HG03064 (cell line): ENCODE data around the gene UBA3.

Source experiments
- ATAC-seq: cut with Tn5 transposase; IDR thresholded peaks from one replicate; pipeline ENCODE4 v1.9.1; 2021; ENCODE audit warnings: low read depth; ENCODE audit not compliant: unreplicated experiment

Gene UBA3

DNA sequence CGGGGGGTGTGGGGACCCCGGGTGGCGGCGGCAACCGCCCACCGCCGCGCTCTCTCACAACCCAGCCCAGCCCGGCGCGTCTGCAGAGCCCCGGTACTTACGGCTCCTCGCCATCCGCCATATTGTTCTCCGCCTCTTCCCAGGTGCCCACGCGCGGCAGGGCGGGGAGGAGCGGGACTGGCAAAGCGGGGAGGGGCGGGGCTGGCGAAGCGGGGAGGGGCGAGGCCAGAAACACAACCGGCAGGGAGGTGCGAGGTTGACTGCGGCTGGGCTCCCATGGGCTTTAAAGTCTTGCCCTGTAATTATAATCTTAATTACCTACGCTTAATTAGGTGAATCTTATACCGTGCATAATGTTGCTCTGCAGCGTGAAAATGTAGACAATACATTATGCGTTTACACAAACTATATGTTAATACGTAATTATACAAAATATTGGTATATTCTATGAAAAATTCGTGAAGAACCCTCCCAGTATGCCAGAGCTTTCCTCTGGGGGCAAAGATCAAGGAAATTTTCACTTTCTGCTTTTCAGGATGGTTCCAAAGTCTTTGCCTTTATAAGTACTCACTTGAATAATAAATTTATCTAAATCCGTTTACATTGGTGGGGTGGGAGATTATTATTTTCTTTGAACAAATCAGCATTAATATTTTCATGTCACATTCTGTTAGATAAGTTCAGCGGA, at the start of gene UBA3:
UBA3 (minus strand) TSS at position 133 of the 688 bp plus-strand sequence; CDS start at position 121, 12 bp downstream.
- peak; percentile 41 for ATAC-seq

DNA sequence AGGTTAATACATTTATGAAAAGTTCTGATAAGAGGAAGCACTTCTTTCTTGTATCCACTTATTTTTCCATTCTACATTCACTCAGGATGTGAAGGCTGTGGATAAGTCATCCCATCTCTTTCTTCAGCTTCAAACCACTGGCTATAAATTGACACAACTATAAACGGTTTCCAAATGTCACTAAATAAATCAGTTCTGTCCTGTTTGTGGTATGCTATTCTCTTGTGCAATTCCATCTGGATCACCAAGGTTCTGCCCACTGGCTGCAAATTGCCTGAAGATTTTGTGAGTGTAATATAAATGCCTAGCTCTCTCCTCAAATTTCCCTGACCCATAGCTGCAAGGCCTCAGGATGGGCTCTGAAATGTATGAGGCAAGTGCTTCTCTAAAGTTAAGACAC, 49.4 kb upstream of the UBA3 start:
- ATAC-seq, result no peak

DNA sequence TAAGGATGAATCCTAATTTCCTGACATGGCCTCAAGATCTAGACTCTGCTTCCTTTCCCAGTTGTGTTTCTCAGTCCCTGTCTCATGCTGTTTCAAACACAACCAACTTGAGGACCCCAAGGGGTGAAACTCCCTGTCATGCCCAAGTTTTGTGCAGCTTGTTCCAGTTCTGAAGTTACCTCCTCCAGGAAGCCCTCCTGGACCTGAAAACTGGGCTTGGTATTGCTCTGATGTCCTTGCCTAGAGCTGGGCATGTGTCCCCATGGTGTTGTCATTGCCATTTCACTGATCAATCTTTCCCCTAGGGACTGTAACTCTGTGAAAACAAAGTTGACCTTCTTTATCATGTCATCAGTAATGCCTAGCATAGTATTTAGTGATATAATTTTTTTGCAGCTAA, 48.3 kb upstream of the UBA3 start:
- ATAC-seq, result no peak

DNA sequence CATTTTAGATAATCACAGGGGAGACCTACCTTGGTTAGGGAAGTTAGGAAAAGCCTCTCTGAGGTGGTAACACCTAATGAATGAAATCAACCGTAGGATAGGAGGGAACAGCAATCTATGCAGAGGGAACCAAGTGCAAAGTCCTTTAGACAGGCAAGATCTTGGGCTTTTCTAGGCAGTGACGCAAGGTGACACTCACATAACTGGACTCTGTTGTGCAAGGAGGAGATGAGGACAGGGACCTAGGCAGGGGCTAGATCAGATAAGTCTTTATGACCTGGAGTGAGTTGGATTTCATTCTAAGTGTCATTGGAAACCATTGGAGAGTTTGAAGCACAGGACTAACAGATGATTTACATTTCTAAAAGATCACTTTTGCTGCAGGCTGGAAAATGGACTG, 46.8 kb upstream of the UBA3 start:
- ATAC-seq, result no peak

DNA sequence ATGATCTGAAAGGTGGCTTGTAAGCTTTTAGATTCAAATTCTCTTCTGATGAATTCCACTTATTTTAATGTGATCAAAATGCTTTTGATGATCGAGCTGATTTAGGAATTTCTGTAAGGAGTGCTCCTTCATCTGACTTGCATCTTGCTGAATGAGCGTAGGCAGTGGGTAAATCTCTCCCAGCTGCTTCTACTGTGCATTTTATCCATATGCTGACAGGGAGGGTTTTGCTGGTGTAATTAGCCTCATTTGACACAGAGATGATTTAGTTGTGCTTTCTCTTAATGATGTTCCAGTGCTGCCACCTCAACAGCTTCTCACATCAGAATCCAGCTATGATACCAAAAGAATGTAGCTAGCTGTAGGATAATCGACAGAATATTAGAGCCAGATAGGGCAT, 46.1 kb upstream of the UBA3 start:
- no peak for ATAC-seq

DNA sequence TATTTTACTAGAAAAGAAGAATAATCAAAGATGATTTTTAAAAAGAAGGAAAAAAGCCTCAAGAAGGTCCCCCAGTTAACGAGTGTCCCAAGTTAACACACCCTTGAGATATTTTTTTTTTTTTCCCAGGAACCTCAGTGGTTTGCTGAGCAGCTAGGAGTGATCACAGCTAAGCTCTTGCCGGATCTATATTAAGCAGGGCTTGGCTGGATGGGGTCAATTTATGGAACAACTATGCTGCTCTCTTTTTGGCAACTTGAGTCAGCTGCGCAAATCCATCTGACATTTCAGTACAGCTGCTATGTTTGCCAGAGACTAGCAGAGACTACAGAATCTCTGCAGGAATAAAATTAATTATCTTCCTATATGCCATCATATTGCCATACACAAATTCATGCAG, 42.2 kb upstream of the UBA3 start, which contains the start of gene LMOD3:
LMOD3 (minus strand) TSS at position 193 of the 400 bp plus-strand sequence. CDS start 209 bp downstream, outside the sequence.
- ATAC-seq, result no peak

DNA sequence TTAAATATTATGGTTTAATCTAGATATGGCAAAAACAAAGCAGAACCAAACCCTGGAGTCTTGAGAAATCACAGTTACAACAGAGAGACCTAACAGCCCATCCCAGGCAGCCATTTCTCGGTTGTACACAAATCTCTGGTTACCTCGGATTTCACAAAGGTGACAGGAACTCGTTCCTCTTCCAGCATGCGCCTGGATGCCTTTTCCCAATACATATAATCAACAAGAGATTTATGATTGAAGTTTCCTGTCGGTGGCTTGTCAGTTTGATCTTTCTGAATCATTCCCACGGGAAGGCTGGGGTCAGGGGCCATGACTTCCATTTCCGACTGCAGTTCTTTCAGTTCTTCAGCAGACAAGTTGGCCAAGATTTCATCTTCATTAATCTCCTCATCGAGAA, 41.8 kb upstream of the UBA3 start:
- no peak for ATAC-seq

DNA sequence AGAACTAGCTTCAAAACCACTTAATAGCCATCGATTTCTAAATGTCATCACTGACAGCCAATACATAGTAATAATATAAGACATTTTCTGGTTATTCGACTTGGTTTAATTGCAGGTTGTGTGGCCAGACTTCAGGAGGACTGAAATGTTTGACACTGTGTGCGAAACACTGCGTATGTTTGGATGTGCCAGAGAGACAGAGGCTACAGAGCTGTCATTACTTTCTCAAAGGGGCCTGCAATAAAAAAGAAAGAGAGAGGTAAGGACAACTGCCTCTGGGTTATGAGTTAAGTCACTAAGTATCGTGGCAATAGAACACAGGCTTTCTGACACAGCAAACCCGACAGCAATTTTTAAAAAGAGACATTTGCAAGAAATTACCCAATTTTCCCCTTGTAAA, 41.3 kb upstream of the UBA3 start:
- no peak for ATAC-seq

DNA sequence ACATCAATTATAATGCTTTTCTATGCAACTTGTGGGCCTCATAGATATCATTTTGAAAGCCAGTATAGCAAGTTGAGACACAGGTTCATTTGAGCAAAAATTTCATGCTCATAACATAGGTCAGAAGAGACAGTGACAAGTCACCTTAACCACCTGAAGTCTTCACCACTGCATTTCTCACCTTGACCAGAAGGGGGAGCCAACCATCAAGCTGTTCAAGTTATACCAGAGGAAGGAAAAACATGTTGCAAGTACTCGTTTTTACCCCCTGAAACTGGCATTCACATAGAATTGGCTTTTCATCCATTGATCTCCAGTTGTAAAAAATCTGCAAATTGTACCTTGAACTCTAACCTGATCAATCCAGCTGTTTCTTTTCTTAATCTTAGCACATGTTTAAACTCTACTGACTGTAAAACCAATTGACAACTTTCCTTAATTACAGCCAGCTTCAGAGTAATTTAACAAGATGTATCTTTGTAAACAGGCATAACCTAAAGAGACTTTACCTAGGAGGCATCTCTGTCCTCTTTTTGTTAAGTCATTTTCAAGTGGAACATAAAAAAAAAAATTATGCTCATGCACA, 40.8 kb upstream of the UBA3 start:
- ATAC-seq, result no peak

DNA sequence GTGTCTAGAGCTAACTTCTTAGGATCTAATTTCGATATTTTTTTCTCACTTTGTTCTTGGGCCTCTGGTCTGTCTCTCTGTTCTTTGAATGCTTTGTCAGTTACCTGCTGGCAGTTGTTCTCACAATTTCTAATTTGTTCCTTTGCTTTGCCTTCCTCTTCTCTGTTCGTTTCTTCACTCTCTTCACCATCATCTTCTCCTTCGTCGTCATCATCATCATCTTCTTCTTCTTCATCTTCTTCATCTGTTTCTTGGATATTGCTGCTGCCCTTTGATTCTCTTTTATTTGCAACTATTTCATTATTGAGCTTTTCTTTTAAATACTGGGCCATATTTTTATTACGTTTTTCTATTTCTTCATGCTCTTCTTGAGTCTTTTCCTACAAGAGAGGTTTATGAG, 39.5 kb upstream of the UBA3 start:
- ATAC-seq, result no peak

DNA sequence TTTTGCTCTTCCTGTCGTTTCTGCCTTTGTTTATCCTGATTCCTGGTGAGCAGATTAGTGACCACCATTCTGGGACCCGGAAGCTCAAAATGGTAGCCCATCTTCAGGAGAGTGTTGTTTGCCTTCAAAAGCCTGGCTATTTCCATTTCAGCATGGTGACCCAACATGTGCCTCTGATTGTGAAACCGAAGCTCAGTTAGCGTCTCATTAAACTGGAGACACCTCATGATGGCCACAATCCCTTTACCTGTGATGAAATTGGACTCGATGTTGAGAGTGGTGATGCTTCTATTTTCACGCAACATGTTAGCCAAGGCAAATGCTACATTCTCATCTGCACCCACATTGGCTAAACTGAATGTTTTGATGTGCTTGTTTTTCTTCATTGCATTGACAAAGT, 39.0 kb upstream of the UBA3 start:
- no peak for ATAC-seq

DNA sequence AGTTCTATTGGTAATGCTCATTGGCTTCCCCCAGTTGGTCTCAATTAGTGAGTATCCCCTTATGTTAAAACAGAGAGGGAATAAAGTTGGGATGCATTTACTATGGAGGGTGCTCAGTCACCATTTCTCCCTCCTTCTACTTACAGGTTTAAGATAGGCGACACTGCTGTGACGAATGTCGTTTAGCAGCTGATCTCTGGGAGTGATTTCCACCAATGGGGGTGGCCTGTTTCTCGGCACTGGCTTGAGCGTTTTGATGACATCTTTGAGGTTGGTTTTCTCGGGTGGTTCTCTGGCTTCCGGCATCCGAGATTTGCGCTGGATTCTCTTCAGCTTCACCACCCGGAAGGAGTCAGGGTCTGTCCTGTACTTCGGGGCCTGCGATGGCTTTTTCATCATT, 38.4 kb upstream of the UBA3 start:
- no peak for ATAC-seq

DNA sequence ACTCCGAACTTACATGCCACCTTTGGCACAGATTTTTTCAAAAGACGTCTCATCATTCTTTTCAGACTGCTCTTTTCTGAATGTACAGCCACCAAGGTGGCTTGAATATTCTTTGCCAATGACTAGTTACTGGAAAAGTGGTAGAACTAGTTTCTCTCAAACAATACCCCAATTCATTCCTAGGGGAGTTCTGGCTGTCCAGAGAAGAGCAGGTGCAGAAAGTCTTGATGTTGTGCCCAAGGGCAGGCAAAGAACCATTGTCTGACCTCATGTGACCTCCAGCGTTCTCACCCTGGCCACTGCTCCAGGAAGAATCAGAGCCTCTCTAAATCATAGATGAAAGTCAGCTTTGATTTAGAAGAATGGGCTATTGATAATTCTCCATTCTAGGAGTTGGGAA, 36.7 kb upstream of the UBA3 start:
- no peak for ATAC-seq

DNA sequence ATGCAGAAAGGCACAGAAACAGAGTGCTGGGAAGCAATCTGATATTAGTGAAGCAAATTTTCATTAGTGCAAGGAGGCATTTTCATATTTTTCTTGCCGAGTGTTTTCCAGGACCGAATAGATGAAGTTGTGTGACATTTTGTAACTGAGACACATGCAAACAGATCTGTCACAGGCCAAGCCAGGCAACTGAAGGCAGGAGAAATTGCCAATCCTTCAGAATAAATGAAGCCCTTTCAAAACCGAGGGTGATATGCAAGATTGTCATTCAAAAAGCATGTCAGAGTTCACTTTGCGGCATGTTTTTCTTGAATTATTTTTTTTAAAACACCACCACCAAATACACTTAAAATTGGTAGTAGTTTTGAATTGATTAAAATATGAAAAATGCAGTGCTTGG, 36.0 kb upstream of the UBA3 start:
- no peak for ATAC-seq

DNA sequence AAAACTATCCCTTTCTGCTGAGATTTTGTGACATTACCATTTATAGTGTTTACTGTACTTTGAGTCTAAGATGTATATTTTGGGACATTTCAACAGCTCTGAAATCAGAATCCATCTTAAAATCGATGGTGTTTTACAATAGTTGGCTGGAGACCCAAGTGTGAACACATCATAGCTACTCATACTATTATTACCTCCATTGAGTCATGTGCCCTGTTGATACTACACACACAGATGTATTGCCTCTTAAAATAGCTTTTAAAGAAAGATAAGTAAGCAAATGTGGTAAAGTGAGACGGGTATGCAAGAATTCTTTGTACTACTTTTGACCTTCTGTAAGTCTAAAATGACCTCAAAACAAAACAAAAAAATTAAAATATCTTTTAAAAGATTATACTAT, 35.6 kb upstream of the UBA3 start:
- no peak for ATAC-seq

DNA sequence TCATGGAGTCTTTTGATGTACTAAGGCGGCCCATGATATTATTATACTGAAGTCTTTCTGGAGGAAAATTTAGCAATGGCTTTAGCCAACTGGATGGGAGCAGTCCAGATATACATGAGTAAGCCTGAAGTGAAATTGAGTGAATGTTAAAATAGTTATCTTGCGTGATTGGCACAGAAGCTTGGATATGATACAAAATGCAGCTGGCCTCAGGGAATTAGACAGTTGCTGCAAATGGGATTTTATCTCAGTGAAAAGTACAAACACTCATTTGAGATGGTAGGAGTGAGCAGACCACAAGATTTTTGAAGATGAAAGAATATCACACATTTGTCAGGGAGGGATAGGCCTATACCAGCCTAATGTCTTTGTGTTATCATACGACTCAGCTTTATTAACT, 33.4 kb upstream of the UBA3 start:
- ATAC-seq, result no peak

DNA sequence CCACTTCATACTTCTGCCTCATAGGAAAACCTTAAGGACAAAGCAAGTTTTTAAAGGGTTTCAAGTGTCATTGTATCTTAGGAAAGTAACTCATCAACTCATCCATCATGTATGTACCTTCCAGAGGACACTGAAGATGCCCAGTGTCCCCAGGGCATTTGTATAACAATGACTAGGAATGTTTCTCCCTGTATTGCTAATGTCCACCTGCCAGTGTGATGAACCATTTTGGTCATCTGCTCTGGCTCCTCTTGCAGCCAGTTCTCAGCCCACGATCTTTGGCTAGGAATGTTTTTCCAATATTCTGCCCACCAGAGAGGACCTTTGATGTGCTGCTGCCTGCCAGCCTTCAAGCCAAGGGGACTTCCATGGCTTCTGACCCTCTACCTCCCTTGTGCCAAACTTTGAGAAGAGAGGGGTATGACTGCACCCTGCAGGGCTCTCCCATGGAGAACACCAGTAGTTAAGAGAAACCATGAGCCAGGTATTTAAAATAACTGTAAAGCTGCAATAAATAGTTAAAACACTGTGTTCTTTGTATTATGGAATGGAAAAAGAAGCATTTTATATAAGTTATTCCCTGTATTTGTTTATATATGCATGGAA, 30.9 kb upstream of the UBA3 start:
- no peak for ATAC-seq

DNA sequence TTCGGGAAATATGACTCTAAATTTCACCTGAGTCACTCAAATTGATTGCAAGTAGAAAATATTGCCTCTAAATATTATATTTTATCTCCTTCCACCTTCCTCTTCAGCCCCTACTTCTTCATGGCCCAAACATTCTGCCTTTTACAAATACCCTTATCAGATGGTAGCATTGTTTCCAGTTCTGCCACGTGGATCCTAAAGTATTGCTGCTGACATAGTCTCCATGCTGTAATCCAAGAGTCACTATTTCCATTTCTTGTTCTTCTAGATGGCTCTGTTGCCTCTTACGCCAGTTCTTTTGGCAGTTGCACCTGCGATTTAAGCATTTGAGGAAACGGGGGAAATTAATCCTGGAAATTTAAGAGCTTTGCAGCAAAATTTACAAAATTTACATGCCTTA, 28.6 kb upstream of the UBA3 start:
- no peak for ATAC-seq

DNA sequence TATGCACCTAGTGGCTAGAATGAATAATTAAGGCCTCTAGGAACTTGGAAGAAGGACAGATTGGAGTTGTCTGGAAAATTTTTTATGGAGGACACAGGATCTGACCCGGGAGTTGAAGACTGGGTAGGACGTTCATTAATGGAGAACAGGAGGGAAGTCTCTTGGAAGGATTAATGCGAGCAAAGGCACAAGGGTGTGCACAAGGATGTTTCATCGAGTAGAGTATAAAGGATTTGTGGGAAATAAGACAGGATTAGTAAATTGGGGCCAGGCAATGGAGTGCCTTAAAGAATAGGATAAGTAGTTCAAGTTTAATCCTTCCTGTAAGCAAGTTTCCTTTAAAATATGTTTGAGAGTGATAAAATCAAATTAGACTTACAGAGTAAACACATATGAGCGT, 27.7 kb upstream of the UBA3 start:
- no peak for ATAC-seq

DNA sequence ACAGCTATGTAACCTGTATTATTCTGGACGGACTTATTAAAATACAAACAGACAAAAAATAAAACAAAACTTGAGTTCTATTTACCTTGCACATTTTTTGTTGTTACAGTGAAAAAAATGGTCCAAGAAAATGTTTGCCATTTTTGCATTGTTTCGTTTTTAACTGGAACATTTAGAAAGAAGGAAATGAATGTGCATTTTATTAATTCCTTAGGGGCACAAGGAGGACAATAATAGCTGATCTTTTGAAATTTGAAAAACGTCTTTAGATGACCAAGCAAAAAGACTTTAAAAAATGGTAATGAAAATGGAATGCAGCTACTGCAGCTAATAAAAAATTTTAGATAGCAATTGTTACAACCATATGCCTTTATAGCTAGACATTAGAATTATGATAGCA, 25.2 kb upstream of the UBA3 start:
- ATAC-seq, result no peak

DNA sequence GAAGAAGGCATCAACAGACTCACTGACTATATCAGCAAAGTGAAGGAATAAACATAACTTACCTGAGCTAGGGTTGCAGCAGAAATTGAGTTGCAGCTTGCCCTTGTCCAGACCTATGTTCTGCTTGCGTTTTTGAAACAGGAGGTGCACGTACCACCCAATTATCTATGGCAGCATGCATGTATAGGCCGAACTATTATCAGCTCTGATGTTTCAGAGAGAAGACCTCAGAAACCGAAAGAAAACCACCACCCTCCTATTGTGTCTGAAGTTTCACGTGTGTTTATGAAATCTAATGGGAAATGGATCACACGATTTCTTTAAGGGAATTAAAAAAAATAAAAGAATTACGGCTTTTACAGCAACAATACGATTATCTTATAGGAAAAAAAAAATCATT, 24.4 kb upstream of the UBA3 start:
- no peak for ATAC-seq

DNA sequence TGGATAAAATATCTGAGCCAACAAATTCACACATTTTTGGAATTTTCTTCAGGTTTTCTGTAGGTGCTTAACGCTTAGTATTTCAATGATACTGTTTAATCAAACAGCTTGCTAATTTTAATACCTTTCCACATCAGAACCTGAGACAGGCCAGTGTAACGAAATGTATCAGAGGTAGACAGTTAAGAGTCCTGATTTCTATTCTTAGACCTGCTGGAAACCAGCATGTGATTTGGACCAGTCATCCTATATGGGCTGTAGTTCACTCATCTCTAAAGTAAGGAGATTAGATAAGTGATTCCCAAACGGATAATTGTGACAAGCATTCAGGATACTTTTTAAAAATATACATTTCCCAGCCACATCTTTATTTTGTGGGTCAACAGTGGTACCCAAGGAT, 23.0 kb upstream of the UBA3 start:
- ATAC-seq, result no peak
